Measurements from ENCODE around the gene DYNC2I2. TPM values are rescaled to one million over a fixed set of nuclear protein-coding genes. Genes with fewer than 3 reads are reported as not detected.

DYNC2I2 gene
- 10 to 100 TPM; 43.5 to 52.4 (median 45.8) TPM for total RNA-seq

DNA sequence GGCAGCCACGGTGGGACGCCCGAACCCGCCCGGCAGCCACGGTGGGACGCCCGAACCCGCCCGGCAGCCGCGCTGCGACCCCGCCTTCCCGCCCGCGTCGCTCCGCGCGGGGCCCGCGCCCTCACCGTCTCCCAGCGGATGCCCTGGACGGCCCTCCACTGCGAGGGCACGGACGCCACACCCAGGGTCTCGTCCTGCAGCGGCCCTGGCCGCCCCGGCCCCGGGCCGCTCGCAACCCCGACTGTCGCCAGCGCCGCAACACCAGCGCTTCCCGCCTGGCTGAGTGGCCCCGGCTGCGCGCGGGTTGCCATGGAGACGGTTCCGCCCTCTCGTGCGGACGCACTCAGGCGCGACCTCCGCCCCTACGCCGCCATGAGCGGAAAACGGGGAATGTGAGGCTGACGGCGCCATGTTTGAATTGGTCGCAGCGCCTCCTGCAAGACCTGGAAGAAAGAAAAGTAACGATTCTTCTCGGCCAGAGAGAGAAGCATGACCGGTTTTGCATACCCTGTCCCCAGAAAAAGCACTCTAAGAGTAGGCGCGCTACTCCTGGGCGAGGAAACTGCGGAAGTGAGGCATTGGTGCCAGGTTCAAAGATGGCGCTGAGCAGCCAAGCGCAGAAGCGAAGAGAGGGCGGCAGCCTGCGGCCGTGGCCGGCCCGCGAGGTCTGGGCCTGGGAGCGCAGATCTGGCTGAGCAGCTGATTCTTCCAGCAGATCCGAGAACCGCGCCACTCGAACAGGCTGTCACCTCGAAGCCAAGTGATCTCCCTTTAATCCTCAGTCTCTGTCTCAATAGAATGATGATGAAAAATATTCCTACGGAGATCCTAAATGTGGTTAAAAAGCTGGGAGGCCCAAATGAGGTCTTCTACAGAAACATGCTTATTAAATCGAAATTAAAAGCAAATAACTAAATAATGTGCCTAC is at the start of gene DYNC2I2:
TSS of gene DYNC2I2 (minus strand) at position 432 of the 928 bp plus-strand sequence. CDS start at position 311, 121 bp downstream.
- no peaks in the 10 kb centered on the region for H3K9me3 ChIP-seq
- no peaks in the 10 kb centered on the region for H3K36me3 ChIP-seq
- peaks cover 8% of the 10 kb centered on the region for H3K4me1 ChIP-seq
- peak within 1 kb of the TSS; percentile 91 for H3K4me3 ChIP-seq
- no peak for TF ChIP-seq EP300 (IDR thresholded peaks at IDR 0.05)
- TF ChIP-seq, protein P1, sequence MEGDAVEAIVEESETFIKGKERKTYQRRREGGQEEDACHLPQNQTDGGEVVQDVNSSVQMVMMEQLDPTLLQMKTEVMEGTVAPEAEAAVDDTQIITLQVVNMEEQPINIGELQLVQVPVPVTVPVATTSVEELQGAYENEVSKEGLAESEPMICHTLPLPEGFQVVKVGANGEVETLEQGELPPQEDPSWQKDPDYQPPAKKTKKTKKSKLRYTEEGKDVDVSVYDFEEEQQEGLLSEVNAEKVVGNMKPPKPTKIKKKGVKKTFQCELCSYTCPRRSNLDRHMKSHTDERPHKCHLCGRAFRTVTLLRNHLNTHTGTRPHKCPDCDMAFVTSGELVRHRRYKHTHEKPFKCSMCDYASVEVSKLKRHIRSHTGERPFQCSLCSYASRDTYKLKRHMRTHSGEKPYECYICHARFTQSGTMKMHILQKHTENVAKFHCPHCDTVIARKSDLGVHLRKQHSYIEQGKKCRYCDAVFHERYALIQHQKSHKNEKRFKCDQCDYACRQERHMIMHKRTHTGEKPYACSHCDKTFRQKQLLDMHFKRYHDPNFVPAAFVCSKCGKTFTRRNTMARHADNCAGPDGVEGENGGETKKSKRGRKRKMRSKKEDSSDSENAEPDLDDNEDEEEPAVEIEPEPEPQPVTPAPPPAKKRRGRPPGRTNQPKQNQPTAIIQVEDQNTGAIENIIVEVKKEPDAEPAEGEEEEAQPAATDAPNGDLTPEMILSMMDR (IDR thresholded peaks at IDR 0.05): no peak
- peak in 2 of 3 donors; percentile 80 to 93 for TF ChIP-seq POLR2AphosphoS5 (IDR thresholded peaks at IDR 0.05)
- peak in 1 of 2 donors; percentile 18 for TF ChIP-seq POLR2A (IDR thresholded peaks at IDR 0.05)
- peak; percentile 97 for DNase-seq (ENCODE audit: low spot score in 2 of 2)
- peak within 1 kb of the TSS; percentile 99 for H3K27ac ChIP-seq
- WGBS: 1% methylated on average over 66 of the region's 86 CpGs
- H3K27me3 ChIP-seq: no peaks in the 10 kb centered on the region

DNA sequence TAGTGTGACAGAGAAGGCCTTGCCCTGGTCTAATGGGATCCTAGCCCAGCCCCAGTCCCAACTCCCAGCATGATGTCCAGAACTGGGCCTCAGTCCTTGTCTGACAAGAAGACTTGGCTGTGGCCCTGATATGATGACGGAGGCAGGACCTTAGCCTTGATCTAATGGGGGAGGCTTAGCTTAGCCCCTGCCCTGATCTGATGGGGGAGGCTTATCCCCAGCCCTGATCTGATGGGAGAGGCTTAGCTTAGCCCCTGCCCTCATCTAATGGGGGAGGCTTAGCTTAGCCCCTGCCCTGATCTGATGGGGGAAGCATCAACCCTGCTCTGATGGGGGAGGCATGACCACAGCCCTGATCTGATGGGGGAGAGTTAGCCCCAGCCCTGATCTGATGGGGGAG is 49.4 kb upstream of the DYNC2I2 start:
- DNase-seq (ENCODE audit: low spot score in 2 of 2): peak in 1 of 2 donors; percentile 59
- no peaks in the 10 kb centered on the region for H3K36me3 ChIP-seq
- no peaks in the 10 kb centered on the region for H3K9me3 ChIP-seq
- H3K4me1 ChIP-seq: peaks cover 16% of the 10 kb centered on the region
- H3K27ac ChIP-seq: no peak overlapping the region
- WGBS: no CpG with 5 or more reads among the region's 1 CpG
- H3K27me3 ChIP-seq: no peaks in the 10 kb centered on the region
- no peak overlapping the region for H3K4me3 ChIP-seq
- TF ChIP-seq EP300 (IDR thresholded peaks at IDR 0.05) (no peak), POLR2A (IDR thresholded peaks at IDR 0.05) (no peak), POLR2AphosphoS5 (IDR thresholded peaks at IDR 0.05) (no peak)
- TF ChIP-seq, protein P1 (IDR thresholded peaks at IDR 0.05): no peak

DNA sequence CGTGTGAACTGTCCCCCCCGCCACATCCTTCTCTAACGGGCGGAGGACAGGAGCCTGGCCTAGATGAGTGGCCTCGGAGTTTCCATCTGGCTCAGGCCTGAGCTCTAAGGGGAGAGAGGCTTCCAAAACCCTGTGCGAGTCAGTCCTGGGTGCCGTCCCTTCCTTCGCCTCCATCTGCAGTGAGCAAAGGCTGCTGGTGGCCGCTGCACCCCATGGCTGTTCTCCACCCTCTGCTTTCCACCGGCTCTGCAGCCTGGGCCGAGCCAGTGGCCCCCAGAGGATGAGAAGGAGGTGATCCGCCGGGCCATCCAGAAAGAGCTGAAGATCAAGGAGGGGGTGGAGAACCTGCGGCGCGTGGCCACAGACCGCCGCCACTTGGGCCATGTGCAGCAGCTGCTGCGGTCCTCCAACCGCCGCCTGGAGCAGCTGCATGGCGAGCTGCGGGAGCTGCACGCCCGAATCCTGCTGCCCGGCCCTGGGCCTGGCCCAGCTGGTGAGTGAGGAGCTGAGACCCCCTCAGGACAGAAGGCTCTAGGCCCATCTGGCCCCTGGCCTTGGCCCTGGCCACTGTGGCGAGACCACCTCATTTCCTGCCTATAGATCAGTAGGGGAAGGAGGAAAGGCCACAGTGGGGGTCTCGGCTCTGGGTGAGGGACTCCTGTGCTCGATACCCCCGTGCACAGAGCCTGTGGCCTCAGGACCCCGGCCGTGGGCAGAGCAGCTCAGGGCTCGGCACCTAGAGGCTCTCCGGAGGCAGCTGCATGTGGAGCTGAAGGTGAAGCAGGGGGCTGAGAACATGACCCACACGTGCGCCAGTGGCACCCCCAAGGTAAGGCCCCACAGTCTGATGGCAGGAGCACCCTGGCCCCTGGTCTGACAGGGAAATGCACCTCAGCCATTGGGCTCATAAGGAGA is 48.7 kb upstream of the DYNC2I2 start:
- H3K36me3 ChIP-seq: no peaks in the 10 kb centered on the region
- no peaks in the 10 kb centered on the region for H3K27me3 ChIP-seq
- no peaks in the 10 kb centered on the region for H3K9me3 ChIP-seq
- TF ChIP-seq POLR2AphosphoS5 (IDR thresholded peaks at IDR 0.05): no peak
- TF ChIP-seq, protein P1 (IDR thresholded peaks at IDR 0.05): no peak
- TF ChIP-seq POLR2A (IDR thresholded peaks at IDR 0.05): no peak
- no peak for TF ChIP-seq EP300 (IDR thresholded peaks at IDR 0.05)
- H3K4me3 ChIP-seq: no peak overlapping the region
- DNase-seq (ENCODE audit: low spot score in 2 of 2): peak in 1 of 2 donors; percentile 61
- H3K27ac ChIP-seq: no peak overlapping the region
- WGBS: 80% methylated on average over 19 of the region's 36 CpGs
- peaks cover 16% of the 10 kb centered on the region for H3K4me1 ChIP-seq

DNA sequence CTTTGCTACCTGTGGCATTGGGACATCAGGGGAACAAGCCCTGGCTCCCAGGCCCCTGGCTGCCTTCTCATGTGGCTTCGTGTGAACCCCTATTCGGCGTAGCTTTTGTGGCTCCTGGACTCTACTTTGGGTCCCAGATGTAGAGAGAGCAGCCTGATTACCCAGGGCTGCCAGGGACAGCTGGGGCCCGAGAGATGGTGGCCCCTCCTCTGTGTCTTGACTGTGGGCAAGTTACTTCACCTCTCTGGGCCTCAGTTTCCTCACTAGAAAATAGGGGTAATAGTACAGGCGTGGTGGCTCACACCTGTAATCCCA is 47.7 kb upstream of the DYNC2I2 start:
- Histone ChIP-seq H3K4me1 (peaks cover 16% of the 10 kb centered on the region), H3K27ac (peak overlapping the region; percentile 81), H3K36me3 (no peaks in the 10 kb centered on the region), H3K9me3 (no peaks in the 10 kb centered on the region), H3K4me3 (no peak overlapping the region), H3K27me3 (no peaks in the 10 kb centered on the region)
- no peak for DNase-seq (ENCODE audit: low spot score in 2 of 2)
- TF ChIP-seq POLR2A (IDR thresholded peaks at IDR 0.05) (no peak), POLR2AphosphoS5 (IDR thresholded peaks at IDR 0.05) (no peak), EP300 (IDR thresholded peaks at IDR 0.05) (no peak)
- TF ChIP-seq, protein P1 (IDR thresholded peaks at IDR 0.05): no peak
- WGBS: no CpG with 5 or more reads among the region's 5 CpGs

All from suprapubic skin (tissue), 4 donors.